ENCODE results near the gene KCNJ4.
"Not testable (repeated sequence)": the region's sequence is repeated elsewhere in the genome, so short reads cannot be mapped to it uniquely, and the experiment has no call there.

Gene KCNJ4

GRCh38 chr22:38427940-38428339 is 27.1 kb downstream of the KCNJ4 start:
- DNase-seq = no peak

- DNase-seq = no peak
Observed at GRCh38 chr22:38427465-38427864, 27.5 kb downstream of the KCNJ4 start.

GRCh38 chr22:38426628-38427027 is 28.4 kb downstream of the KCNJ4 start:
- no peak for DNase-seq

- no peak for DNase-seq
Observed at GRCh38 chr22:38424525-38425080, 30.4 kb downstream of the KCNJ4 start.

GRCh38 chr22:38423512-38424503 is 31.2 kb downstream of the KCNJ4 start:
- DNase-seq = no peak

GRCh38 chr22:38422611-38423511 is 32.1 kb downstream of the KCNJ4 start:
- no peak for DNase-seq

GRCh38 chr22:38420734-38421133 is 34.3 kb downstream of the KCNJ4 start:
- no peak for DNase-seq

- DNase-seq = no peak
Observed at GRCh38 chr22:38419858-38420160, 35.2 kb downstream of the KCNJ4 start.

- DNase-seq = no peak
Observed at GRCh38 chr22:38419121-38419857, 35.7 kb downstream of the KCNJ4 start.

- DNase-seq = no peak
Observed at GRCh38 chr22:38418589-38418988, 36.4 kb downstream of the KCNJ4 start.

GRCh38 chr22:38417252-38418060 is 37.5 kb downstream of the KCNJ4 start:
- no peak for DNase-seq

- DNase-seq = no peak
Observed at GRCh38 chr22:38416621-38417251, 38.3 kb downstream of the KCNJ4 start.

GRCh38 chr22:38415561-38416321 is 39.3 kb downstream of the KCNJ4 start:
- no peak for DNase-seq

GRCh38 chr22:38415046-38415445 is 40.0 kb downstream of the KCNJ4 start:
- no peak for DNase-seq

GRCh38 chr22:38414009-38414395 is 41.0 kb downstream of the KCNJ4 start:
- DNase-seq = no peak

- DNase-seq = no peak
Observed at GRCh38 chr22:38413085-38414008, 41.7 kb downstream of the KCNJ4 start.

GRCh38 chr22:38412435-38413084 is 42.4 kb downstream of the KCNJ4 start:
- peak; percentile 48 for DNase-seq

- DNase-seq = no peak
Observed at GRCh38 chr22:38411016-38411415, 44.0 kb downstream of the KCNJ4 start.

- DNase-seq = not testable (repeated sequence)
Observed at GRCh38 chr22:38409916-38410315, 45.1 kb downstream of the KCNJ4 start.
